HL-60 (cell line): ENCODE data around the gene ATXN2L.

Source experiments
- CTCF ChIP-seq: IDR thresholded peaks from one replicate; pipeline ENCODE4 v1.5.1; 2011; ENCODE audit warnings: low read length, control low read depth, inconsistent platforms; ENCODE audit not compliant: insufficient read depth
- GABPA ChIP-seq: IDR thresholded peaks from 2 replicates; pipeline ENCODE4 v1.6.1; 2012; ENCODE audit warnings: low read depth
- POLR2AphosphoS5 ChIP-seq: IDR thresholded peaks from 2 replicates; pipeline ENCODE4 v1.6.1; 2012; ENCODE audit warnings: low read depth
- REST ChIP-seq: IDR thresholded peaks from 2 replicates; pipeline ENCODE4 v1.6.1; 2012; ENCODE audit warnings: low read depth; ENCODE audit not compliant: insufficient replicate concordance
- SPI1 ChIP-seq: IDR thresholded peaks from 2 replicates; pipeline ENCODE4 v1.6.1; 2012; ENCODE audit warnings: low read depth, mild to moderate bottlenecking, borderline replicate concordance

- no peak for TF ChIP-seq CTCF
- peak; percentile 54; the same call in 1 of the 2 replicates for TF ChIP-seq POLR2AphosphoS5
- no peak for TF ChIP-seq SPI1
- TF ChIP-seq REST = no peak
- no peak for TF ChIP-seq GABPA
Measured at GRCh38 chr16:28834873-28835863, 12.4 kb downstream of the ATXN2L start.
